Body of pancreas (tissue), 4 donors: Measurements from ENCODE around the gene MZT2B.
"Not testable (repeated sequence)": the region's sequence is repeated elsewhere in the genome, so short reads cannot be mapped to it uniquely, and the experiment has no call there.

Experiments
- CTCF ChIP-seq, 7 experiments: fragments of 450-650 bp in 4 of 7; fragments of 200-600 bp in 3 of 7; sonication (generic) in 3 of 7; IDR thresholded peaks; one replicate each; pipeline ENCODE4 v1.5.1; 2016 to 2019; ENCODE audit warnings: antibody characterized with exemption in 7 of 7
- POLR2A ChIP-seq, 3 donors: fragments of 450-650 bp; IDR thresholded peaks; one replicate each; pipeline ENCODE4 v1.6.1; 2016; ENCODE audit warnings: antibody characterized with exemption in 3 of 3, mild to moderate bottlenecking in 2 of 3

GRCh38 chr2:130143266-130144039 is 38.6 kb upstream of the MZT2B start:
- not testable (repeated sequence) for TF ChIP-seq POLR2A, CTCF (IDR thresholded peaks at IDR 0.05)
